ENCODE measurements around the gene AKAP4. TPM values are rescaled to one million over a fixed set of nuclear protein-coding genes. Genes with fewer than 3 reads are reported as not detected.

AKAP4 gene
- total RNA-seq (2022; extraction: Qiagen RNA extraction; ENCODE audit: low read depth), result not detected in 5 replicates

GRCh38 chrX:50200907-50201306 is at the start of gene AKAP4:
Gene AKAP4, minus strand, starts transcription at chrX:50201007. Its CDS starts 118 bp downstream, at chrX:50200889.

GRCh38 chrX:50204364-50204899 is 3.6 kb upstream of the AKAP4 start, which contains the start of gene CCNB3:
Gene CCNB3, plus strand, starts transcription at chrX:50204765. Its CDS starts 80,399 bp downstream, at chrX:50285164.

Other genes with a start within 250 kb of the AKAP4 start
- 0.31 to 2.1 TPM (median 0.82 TPM) in 5 replicates for gene CCNB3, start 3.8 kb upstream of the AKAP4 start, total RNA-seq (2022; extraction: Qiagen RNA extraction; ENCODE audit: low read depth)